Neural cell (in vitro differentiated cells): ENCODE results near the gene REXO2. TPM values are rescaled to one million over a fixed set of nuclear protein-coding genes. Genes with fewer than 3 reads are reported as not detected.

Experiments used
- H2AFZ ChIP-seq: fragments of 200-600, 300-800 bp; sonication (generic), shearing (Covaris generic); 2 replicates; pipeline ENCODE4 v1.6.0; 2014; ENCODE audit warnings: low read depth, mild to moderate bottlenecking, antibody characterized with exemption, low read length, moderate library complexity
- H3F3A ChIP-seq: fragments of 200-600 bp; shearing (Covaris generic); 2 replicates; pipeline ENCODE4 v1.6.1; 2016; ENCODE audit warnings: mild to moderate bottlenecking, moderate library complexity, mixed read lengths, antibody characterized with exemption, low read length; ENCODE audit not compliant: insufficient read depth, poor library complexity, severe bottlenecking
- H3K27ac ChIP-seq: fragments of 200-600, 300-800 bp; sonication (generic), shearing (Covaris generic); 2 replicates; pipeline ENCODE4 v1.5.1; 2014; ENCODE audit warnings: mild to moderate bottlenecking, low read length, moderate library complexity
- H3K27me3 ChIP-seq: fragments of 300-800, 200-600 bp; sonication (generic), shearing (Covaris generic); 2 replicates; pipeline ENCODE4 v1.6.0; 2014; ENCODE audit warnings: mild to moderate bottlenecking, low read depth, low read length, moderate library complexity; ENCODE audit not compliant: insufficient read depth
- H3K36me3 ChIP-seq: fragments of 300-800, 200-600 bp; sonication (generic), shearing (Covaris generic); 2 replicates; pipeline ENCODE4 v1.5.1; 2014; ENCODE audit warnings: mild to moderate bottlenecking, antibody characterized with exemption, low read length, moderate library complexity; ENCODE audit not compliant: insufficient read depth
- H3K4me2 ChIP-seq: fragments of 300-800, 200-600 bp; sonication (generic), shearing (Covaris generic); 2 replicates; pipeline ENCODE4 v1.6.0; 2014; ENCODE audit warnings: mild to moderate bottlenecking, low read length
- H3K4me3 ChIP-seq: fragments of 300-800, 200-600 bp; sonication (generic), shearing (Covaris generic); 2 replicates; pipeline ENCODE4 v1.5.1; 2014; ENCODE audit warnings: mild to moderate bottlenecking, low read length, moderate library complexity
- H3K79me2 ChIP-seq: fragments of 200-600 bp; shearing (Covaris generic); replicated peaks from 2 replicates; pipeline ENCODE4 v1.6.0; 2014; ENCODE audit warnings: mild to moderate bottlenecking, low read length, moderate library complexity; ENCODE audit not compliant: insufficient read depth
- H3K9ac ChIP-seq: fragments of 300-800, 200-600 bp; sonication (generic), shearing (Covaris generic); 2 replicates; pipeline ENCODE4 v1.6.1; 2016; ENCODE audit warnings: mild to moderate bottlenecking, low read length, mixed read lengths
- H3K9me2 ChIP-seq: fragments of 200-600 bp; shearing (Covaris generic); 2 replicates; pipeline ENCODE4 v1.6.1; 2016; ENCODE audit warnings: mild to moderate bottlenecking, low read length, mixed read lengths; ENCODE audit not compliant: insufficient read depth
- H3K9me3 ChIP-seq: fragments of 200-600, 300-800 bp; sonication (generic), shearing (Covaris generic); 2 replicates; pipeline ENCODE4 v1.6.1; 2016; ENCODE audit warnings: mild to moderate bottlenecking, mixed run types, low read length, moderate library complexity, mixed read lengths
- H4K20me1 ChIP-seq: fragments of 200-600 bp; shearing (Covaris generic); 2 replicates; pipeline ENCODE4 v1.6.1; 2016; ENCODE audit warnings: mild to moderate bottlenecking, mixed run types; ENCODE audit not compliant: insufficient read depth
- CTCF ChIP-seq: fragments of 450-650 bp; IDR thresholded peaks from 2 replicates; pipeline ENCODE4 v1.5.1; 2014; ENCODE audit warnings: antibody characterized with exemption, mild to moderate bottlenecking, moderate library complexity; ENCODE audit not compliant: poor library complexity, severe bottlenecking
- EP300 ChIP-seq: fragments of 450-650 bp; conservative IDR thresholded peaks from 2 replicates; pipeline ENCODE4 v1.6.1; 2014; ENCODE audit warnings: antibody characterized with exemption, mild to moderate bottlenecking, moderate library complexity; ENCODE audit not compliant: poor library complexity, severe bottlenecking
- EZH2 ChIP-seq: fragments of 200-600, 300-800 bp; shearing (Covaris generic), sonication (generic); IDR thresholded peaks from 2 replicates; pipeline ENCODE4 v1.6.1; 2014; ENCODE audit warnings: antibody characterized with exemption, low read length, borderline replicate concordance, mild to moderate bottlenecking; ENCODE audit not compliant: insufficient read depth, poor library complexity, severe bottlenecking
- MXI1 ChIP-seq: fragments of 450-650 bp; conservative IDR thresholded peaks from 2 replicates; pipeline ENCODE4 v1.6.1; 2014; ENCODE audit warnings: antibody characterized with exemption, mild to moderate bottlenecking; ENCODE audit not compliant: poor library complexity, severe bottlenecking
- POLR2AphosphoS5 ChIP-seq: IDR thresholded peaks from 2 replicates; pipeline ENCODE4 v1.6.1; 2012
- RAD21 ChIP-seq: fragments of 450-650 bp; conservative IDR thresholded peaks from 2 replicates; pipeline ENCODE4 v1.6.1; 2014; ENCODE audit warnings: antibody characterized with exemption, mild to moderate bottlenecking, moderate library complexity
- REST ChIP-seq: IDR thresholded peaks from 2 replicates; pipeline ENCODE4 v1.6.1; 2012; ENCODE audit warnings: borderline replicate concordance
- SMC3 ChIP-seq: fragments of 450-650 bp; conservative IDR thresholded peaks from 2 replicates; pipeline ENCODE4 v1.6.1; 2014; ENCODE audit warnings: antibody characterized with exemption, mild to moderate bottlenecking, moderate library complexity; ENCODE audit not compliant: poor library complexity
- TAF1 ChIP-seq: IDR thresholded peaks from 2 replicates; pipeline ENCODE4 v1.6.1; 2012; ENCODE audit warnings: low read depth
- polyA plus RNA-seq: library from polyadenylated mRNA; depleted of rRNA; stranded (reverse); fragments of >200 nt; gene quantifications from 2 replicates; pipeline ENCODE4 v1.2.3, GENCODE V29; 2014

REXO2 gene
- polyA plus RNA-seq, 1 donor from 2014 or later, result 48.8 TPM

DNA sequence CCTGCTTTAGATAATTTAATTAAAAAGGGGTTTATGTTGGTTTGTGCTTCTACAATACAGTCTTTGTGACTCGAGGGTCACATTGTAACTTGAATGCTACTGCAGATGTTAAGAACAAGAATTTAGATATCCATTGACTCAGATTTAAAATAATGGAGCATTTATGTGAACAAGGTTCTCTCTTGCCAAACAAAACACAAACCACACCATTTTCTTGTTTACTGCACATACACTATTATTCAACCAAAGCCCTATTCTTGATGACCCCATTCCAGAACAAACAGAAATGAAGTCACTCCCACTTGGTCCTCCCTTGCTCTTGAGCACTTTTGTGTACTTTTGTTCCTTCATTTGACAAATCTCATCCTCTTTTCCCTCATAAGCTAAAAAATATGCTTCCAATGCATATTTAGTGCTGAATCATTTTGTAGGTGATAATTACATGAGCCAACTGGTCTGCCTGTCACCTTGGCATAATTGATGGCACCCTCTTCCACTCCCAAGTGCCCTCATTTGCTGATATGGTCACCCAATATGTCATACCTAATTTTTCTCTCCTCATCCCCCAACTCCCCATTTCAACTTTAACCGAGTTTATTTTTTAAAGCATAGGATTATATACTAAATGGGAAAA is 41.8 kb upstream of the REXO2 start:
- H4K20me1 ChIP-seq, result no peaks in the 10 kb centered on the region
- H3K4me2 ChIP-seq, result no peak overlapping the region
- H3K4me3 ChIP-seq, result no peak overlapping the region
- TF ChIP-seq RAD21 (no peak), EZH2 (no peak), EP300 (no peak), MXI1 (no peak), SMC3 (no peak), TAF1 (no peak), CTCF (no peak), REST (no peak), POLR2AphosphoS5 (no peak)
- H3F3A ChIP-seq, result peaks cover 3% of the 10 kb centered on the region
- H3K27me3 ChIP-seq, result no peaks in the 10 kb centered on the region
- H3K9me2 ChIP-seq, result no peaks in the 10 kb centered on the region
- H3K9ac ChIP-seq, result no peak overlapping the region
- no peak overlapping the region for H2AFZ ChIP-seq
- H3K36me3 ChIP-seq, result no peaks in the 10 kb centered on the region
- H3K79me2 ChIP-seq, result peaks cover 30% of the 10 kb centered on the region
- H3K9me3 ChIP-seq, result no peaks in the 10 kb centered on the region
- H3K27ac ChIP-seq, result no peak overlapping the region

DNA sequence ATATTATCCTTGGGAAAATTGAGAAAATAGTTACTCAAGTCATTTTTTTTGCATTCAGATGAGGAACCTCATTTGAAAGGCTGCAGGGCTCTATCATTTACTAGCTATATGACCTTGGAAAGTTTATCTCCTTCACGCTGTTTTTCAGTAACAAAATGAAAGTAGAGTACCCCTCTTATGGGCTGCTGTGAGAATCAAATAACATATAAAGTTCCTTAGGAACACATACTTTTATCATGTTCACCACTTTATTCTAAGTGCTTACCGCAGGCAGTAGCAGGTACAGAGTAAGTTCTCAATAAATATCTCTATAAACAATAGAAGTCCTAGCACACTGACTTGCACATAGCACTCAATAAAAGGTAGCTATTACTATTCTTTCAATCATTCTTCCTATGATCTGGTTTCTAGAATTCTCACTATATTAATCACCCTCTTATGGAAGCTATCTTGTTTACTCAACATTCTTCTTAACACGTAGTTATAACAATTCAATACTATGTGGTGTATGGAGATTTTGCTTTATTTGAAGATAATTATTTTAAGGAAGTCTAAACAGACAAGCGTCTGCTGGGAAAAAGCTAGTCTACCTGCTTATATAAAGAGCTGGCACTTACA is 40.9 kb upstream of the REXO2 start:
- H3K27ac ChIP-seq, result no peak overlapping the region

More for the DNA sequence above, 40.9 kb upstream of the REXO2 start:
- Histone ChIP-seq H3K36me3 (no peaks in the 10 kb centered on the region), H3K9me2 (no peaks in the 10 kb centered on the region), H3F3A (peaks cover 3% of the 10 kb centered on the region), H3K4me3 (peak overlapping the region; percentile 81), H3K4me2 (peak overlapping the region; percentile 74), H2AFZ (no peak overlapping the region), H3K9me3 (no peaks in the 10 kb centered on the region), H4K20me1 (no peaks in the 10 kb centered on the region), H3K27me3 (no peaks in the 10 kb centered on the region), H3K79me2 (peaks cover 39% of the 10 kb centered on the region), H3K9ac (no peak overlapping the region)
- TF ChIP-seq EZH2 (no peak), EP300 (no peak), POLR2AphosphoS5 (no peak), SMC3 (no peak), RAD21 (no peak), REST (no peak), CTCF (no peak), TAF1 (no peak), MXI1 (no peak)
